GM12872 (cell line): Measurements from ENCODE around the gene RNF126.

Source experiments
- TF ChIP-seq, protein P1 (sequence below): IDR thresholded peaks from 3 replicates; pipeline ENCODE4 v1.5.1; 2011; ENCODE audit warnings: low read depth, mild to moderate bottlenecking, low read length, moderate library complexity; ENCODE audit not compliant: insufficient read depth

Gene RNF126

DNA sequence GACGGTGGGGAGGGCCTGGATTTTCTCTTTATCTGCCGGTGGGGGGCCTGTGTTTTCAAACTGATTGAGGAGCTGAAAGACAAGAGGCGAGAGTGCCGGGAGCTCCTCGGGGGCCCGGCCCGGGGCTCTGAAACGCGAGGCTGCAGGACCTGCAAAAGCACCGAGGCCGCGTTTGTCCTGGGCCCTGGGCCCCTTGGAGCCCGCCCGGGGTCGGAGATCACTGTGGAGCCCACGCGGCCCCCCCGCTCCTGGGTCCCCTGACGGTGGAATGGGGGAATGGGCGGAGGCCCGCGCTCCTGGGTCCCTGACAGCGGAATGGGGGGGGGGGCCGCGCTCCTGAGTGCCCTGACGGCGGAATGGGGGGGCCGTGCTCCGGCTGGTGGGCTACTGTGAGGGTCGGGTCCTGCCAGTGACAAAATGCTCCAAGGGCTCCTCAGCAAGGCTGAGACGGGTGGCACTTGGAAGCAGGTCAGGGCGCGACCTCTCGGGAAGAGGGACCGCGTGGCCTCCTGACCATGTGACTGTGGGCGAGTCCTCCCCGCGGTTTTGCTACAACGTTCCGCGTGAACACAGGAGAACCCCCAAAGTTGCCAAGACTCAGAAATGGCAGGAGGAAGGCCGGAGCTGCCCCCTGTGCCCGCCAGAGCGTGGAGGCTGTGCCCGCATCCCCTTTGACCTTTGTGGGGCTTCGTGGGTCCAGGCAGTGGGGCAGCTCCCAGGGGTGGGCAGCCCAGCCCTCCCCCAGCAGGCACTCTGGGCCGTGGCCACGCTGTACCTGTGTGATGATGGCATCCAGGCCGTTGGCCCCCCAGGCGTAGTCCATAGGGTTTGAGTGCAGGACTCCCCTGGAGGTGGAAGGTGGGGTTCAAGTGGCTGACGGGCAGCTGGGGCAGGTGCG, 13.9 kb downstream of the RNF126 start:
- TF ChIP-seq, protein P1, sequence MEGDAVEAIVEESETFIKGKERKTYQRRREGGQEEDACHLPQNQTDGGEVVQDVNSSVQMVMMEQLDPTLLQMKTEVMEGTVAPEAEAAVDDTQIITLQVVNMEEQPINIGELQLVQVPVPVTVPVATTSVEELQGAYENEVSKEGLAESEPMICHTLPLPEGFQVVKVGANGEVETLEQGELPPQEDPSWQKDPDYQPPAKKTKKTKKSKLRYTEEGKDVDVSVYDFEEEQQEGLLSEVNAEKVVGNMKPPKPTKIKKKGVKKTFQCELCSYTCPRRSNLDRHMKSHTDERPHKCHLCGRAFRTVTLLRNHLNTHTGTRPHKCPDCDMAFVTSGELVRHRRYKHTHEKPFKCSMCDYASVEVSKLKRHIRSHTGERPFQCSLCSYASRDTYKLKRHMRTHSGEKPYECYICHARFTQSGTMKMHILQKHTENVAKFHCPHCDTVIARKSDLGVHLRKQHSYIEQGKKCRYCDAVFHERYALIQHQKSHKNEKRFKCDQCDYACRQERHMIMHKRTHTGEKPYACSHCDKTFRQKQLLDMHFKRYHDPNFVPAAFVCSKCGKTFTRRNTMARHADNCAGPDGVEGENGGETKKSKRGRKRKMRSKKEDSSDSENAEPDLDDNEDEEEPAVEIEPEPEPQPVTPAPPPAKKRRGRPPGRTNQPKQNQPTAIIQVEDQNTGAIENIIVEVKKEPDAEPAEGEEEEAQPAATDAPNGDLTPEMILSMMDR: no peak

DNA sequence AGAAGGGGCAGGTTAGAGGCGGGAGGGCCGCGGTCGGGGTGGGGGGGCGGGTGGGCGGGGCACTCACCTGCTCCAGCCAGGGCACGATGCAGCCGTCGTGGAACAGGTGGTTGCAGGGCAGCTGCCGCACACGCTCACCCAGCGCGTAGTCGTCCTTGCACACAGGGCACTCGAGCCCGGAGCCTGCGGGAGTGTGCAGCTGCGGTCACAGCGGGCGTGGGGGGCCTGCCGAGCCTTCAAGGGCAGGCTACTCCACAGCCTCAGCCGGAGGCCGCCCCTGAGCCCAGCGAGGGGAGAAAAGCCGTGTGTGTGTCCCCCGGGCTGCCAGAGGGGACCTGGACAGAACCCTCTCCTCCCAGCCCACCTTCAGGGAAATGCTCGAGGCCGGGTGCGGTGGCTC, 14.7 kb downstream of the RNF126 start:
- TF ChIP-seq, protein P1: no peak

DNA sequence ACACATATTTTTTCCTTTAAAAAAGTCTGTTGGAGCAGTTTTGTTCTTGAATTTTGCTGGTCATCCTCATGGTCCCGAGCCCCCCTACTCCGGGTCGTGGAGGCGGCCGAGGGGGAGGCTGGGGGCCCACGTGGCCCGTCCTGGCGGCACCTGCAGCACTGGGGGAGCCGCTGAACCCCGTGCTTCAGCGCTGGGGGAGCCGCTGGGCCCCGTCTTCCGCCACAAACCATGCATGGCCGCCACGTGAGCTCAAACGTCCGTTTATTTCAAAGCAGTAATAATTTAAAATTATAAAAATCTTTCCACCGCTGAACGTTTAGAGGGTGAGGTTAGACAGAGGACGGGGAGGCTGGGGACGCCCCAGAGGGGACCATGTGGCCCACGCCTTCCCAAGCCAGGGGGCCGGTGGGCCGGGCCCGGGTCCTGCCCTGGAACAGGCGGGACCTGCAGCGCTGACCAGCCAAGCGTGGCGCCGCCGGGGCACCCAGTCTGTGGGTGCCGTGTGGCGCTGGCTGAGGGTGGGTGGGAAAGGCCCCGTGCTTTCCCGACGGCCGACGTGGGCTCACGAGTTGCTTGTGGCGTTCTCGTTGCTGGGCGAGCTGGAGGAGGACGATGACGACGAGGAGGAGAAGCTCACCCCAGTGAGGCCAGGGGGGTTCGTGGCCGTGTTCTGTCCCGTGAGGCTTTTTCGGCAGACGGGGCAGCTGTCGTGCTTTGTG, 15.3 kb downstream of the RNF126 start:
- TF ChIP-seq, protein P1: no peak

DNA sequence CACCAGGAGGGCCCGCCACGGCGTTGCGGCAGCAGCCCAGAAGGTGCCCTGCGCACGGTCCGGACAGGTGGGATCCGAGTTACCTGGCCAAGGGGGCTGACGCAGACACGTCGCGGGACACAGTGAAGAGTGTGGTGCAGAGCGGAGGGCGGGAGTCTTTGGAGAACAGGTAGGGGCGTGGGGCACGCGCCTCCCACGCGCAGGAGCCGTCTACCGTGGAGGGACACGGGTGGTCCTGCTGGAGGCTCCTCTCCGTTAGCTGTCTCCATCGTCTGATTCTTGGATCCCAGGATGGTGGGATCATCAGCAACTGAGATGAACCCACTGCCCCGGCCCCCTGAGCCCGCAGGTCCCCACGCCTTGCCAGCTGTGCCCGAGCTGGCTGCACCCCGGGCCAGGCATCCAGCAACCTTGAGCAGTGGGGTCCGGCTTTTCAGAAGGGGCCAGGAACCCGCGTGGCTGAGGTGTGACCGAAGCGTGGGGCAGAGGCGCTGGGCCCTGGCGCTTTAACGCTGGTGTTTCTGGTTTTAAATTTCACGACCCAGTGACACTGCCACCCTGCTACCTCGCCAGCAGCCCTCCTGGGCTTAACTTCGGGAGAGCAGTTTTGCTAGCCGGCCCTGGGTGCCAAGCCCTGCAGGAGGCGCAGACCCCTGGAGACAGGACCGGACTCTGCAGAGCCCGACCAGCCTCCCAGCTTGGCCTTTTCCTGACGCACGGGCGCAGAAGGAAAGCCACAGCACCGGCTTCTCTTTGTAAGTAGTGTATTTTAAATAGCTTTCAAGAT, 16.0 kb downstream of the RNF126 start:
- TF ChIP-seq, protein P1: no peak

DNA sequence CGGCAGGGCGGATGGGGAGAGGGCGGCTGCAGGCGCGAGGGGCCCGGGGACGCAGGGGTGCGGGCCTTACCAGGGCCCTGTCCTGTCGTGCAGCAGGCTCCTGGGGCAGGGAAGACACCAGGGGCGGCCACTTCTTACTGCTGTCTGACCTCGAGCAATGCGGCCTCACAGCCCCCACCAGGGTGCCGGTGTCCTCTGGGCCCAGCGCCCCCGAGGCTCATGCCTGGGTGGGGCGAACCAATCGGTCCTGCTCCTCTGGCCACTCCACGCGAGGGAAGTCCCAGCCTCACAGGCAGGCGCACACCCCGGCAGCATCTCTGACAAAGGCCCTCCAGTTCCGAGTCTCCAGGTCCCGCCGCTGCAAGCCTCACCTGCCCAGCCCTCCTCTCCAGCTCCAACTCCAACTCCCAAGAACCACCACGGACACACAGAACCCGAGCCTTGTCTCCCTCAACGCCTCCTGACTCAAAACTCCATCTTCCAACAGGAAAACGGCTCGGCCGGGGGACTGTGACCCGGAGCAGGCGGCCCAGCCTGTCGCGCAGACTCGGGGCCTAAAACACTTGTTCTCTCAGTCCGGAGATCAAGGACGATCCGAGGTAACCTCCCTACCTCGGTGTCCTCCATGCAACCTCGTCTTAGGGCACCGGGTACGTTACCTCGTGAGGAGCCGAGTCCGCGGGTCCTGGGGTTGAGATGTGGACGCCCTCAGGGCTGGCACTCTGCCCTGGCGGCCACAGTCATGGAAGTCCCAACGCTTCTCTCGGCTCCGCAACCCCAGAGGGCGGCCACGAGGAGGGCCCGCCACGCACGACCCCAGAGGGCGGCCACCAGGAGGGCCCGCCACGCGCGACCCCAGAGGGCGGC, 16.9 kb downstream of the RNF126 start:
- TF ChIP-seq, protein P1: no peak

DNA sequence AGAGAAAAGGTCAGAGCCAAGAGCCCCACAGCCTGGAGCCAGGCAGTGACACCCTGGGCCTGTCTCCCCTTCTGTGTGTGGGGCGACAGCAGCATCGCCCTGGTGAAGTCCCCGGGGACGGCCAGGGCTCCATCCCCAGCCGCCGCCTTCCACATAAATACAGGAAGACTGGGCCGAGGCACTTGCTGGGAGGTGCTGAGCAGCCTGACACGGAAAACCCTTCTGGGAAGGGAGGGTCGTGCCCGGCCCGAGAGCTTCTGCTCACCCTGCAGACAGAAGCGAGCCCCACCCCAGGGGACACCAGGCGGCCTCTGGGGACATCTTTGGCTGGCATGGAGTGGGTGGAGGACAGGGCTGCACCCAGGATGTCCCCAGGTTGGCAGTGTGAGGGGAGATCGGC, 18.2 kb downstream of the RNF126 start:
- TF ChIP-seq, protein P1: no peak
